ENCODE measurements around the gene SLC2A13. TPM values are rescaled to one million over a fixed set of nuclear protein-coding genes. Genes with fewer than 3 reads are reported as not detected.
A peak's percentile ranks its signal among the peaks of the same experiment; 100 is the strongest.
"Not testable (repeated sequence)": the region's sequence is repeated elsewhere in the genome, so short reads cannot be mapped to it uniquely, and the experiment has no call there.

SLC2A13 gene
- polyA plus RNA-seq, 3 donors from 2014 or later = 1.8 to 5.9 TPM; not detected in 1

GRCh38 chr12:39830852-39831520 is 274.9 kb downstream of the SLC2A13 start:
- H3K9me3 Mint-ChIP-seq = peaks cover 0 to 1% (median under 1%) of the 10 kb centered on the region in 6 donors
- no peak overlapping the region for H3K4me3 Mint-ChIP-seq

GRCh38 chr12:39830171-39830570 is 275.7 kb downstream of the SLC2A13 start:
- Mint-ChIP-seq H3K4me1 (no peaks in the 10 kb centered on the region), H3K9me3 (peaks cover 0 to 1% (median 0%) of the 10 kb centered on the region in 6 donors), H3K27ac (no peak overlapping the region), H3K27me3 (ENCODE audit: low read depth in 3 of 3) (no peaks in the 10 kb centered on the region), H3K36me3 (peaks cover 0 to 8% (median 5%) of the 10 kb centered on the region in 3 donors), H3K4me3 (no peak overlapping the region)
- DNase-seq = no peak

More at GRCh38 chr12:39830852-39831520, 274.9 kb downstream of the SLC2A13 start:
- Mint-ChIP-seq H3K36me3 (peaks cover 0 to 8% (median 5%) of the 10 kb centered on the region in 3 donors), H3K27me3 (ENCODE audit: low read depth in 3 of 3) (no peaks in the 10 kb centered on the region), H3K4me1 (no peaks in the 10 kb centered on the region), H3K27ac (no peak overlapping the region)
- DNase-seq = no peak

- Mint-ChIP-seq H3K27me3 (ENCODE audit: low read depth in 3 of 3) (no peaks in the 10 kb centered on the region), H3K27ac (no peak overlapping the region), H3K36me3 (peaks cover 5 to 23% (median 10%) of the 10 kb centered on the region in 3 donors), H3K4me1 (no peaks in the 10 kb centered on the region), H3K9me3 (peaks cover 0 to 1% (median 0%) of the 10 kb centered on the region in 6 donors), H3K4me3 (no peak overlapping the region)
- DNase-seq = no peak
These were observed 281.2 kb downstream of the SLC2A13 start for GRCh38 chr12:39824505-39825212.

- Mint-ChIP-seq H3K4me3 (no peak overlapping the region), H3K27me3 (ENCODE audit: low read depth in 3 of 3) (peaks cover 0 to 2% (median 0%) of the 10 kb centered on the region in 3 donors), H3K9me3 (peaks cover 0 to 8% (median 0%) of the 10 kb centered on the region in 6 donors), H3K4me1 (no peaks in the 10 kb centered on the region), H3K27ac (no peak overlapping the region), H3K36me3 (peaks cover 0 to 7% (median 5%) of the 10 kb centered on the region in 3 donors)
- no peak for DNase-seq
These were observed 289.2 kb downstream of the SLC2A13 start for GRCh38 chr12:39816671-39817185.

GRCh38 chr12:39815746-39816145 is 290.1 kb downstream of the SLC2A13 start:
- Mint-ChIP-seq H3K27ac (no peak overlapping the region), H3K36me3 (peaks cover 0 to 8% (median 5%) of the 10 kb centered on the region in 3 donors), H3K9me3 (peaks cover 0 to 8% (median 2%) of the 10 kb centered on the region in 6 donors), H3K4me3 (no peak overlapping the region), H3K27me3 (ENCODE audit: low read depth in 3 of 3) (peaks cover 0 to 2% (median 0%) of the 10 kb centered on the region in 3 donors), H3K4me1 (no peaks in the 10 kb centered on the region)
- no peak for DNase-seq

GRCh38 chr12:39814626-39815025 is 291.3 kb downstream of the SLC2A13 start:
- H3K27ac Mint-ChIP-seq = no peak overlapping the region
- H3K9me3 Mint-ChIP-seq = peaks cover 0 to 11% (median 5%) of the 10 kb centered on the region in 6 donors
- H3K36me3 Mint-ChIP-seq = peaks cover 0 to 10% (median 0%) of the 10 kb centered on the region in 3 donors
- no peaks in the 10 kb centered on the region for H3K4me1 Mint-ChIP-seq
- H3K27me3 Mint-ChIP-seq (ENCODE audit: low read depth in 3 of 3) = peaks cover 0 to 2% (median 0%) of the 10 kb centered on the region in 3 donors
- H3K4me3 Mint-ChIP-seq = no peak overlapping the region
- no peak for DNase-seq

- Mint-ChIP-seq H3K27me3 (ENCODE audit: low read depth in 3 of 3) (peaks cover 0 to 2% (median 0%) of the 10 kb centered on the region in 3 donors), H3K4me1 (no peaks in the 10 kb centered on the region), H3K27ac (no peak overlapping the region), H3K9me3 (peaks cover 0 to 11% (median 5%) of the 10 kb centered on the region in 6 donors), H3K4me3 (no peak overlapping the region), H3K36me3 (peaks cover 0 to 10% (median 0%) of the 10 kb centered on the region in 3 donors)
- DNase-seq = no peak
These were observed 292.1 kb downstream of the SLC2A13 start for GRCh38 chr12:39813776-39814175.

GRCh38 chr12:39812456-39812855 is 293.4 kb downstream of the SLC2A13 start:
- H3K9me3 Mint-ChIP-seq = peaks cover 0 to 11% (median 5%) of the 10 kb centered on the region in 6 donors
- not testable (repeated sequence) for DNase-seq; H3K4me1 Mint-ChIP-seq; H3K4me3 Mint-ChIP-seq; H3K36me3 Mint-ChIP-seq; H3K27ac Mint-ChIP-seq; H3K27me3 Mint-ChIP-seq (ENCODE audit: low read depth in 3 of 3)

GRCh38 chr12:39807043-39807442 is 298.8 kb downstream of the SLC2A13 start:
- no peak overlapping the region for H3K4me3 Mint-ChIP-seq
- no peak for DNase-seq
- peaks cover 7 to 11% of the 10 kb centered on the region in 2 donors for H3K4me1 Mint-ChIP-seq
- H3K9me3 Mint-ChIP-seq = peaks cover 0 to 6% (median 4%) of the 10 kb centered on the region in 6 donors
- H3K27me3 Mint-ChIP-seq (ENCODE audit: low read depth in 3 of 3) = peaks cover 0 to 6% (median 0%) of the 10 kb centered on the region in 3 donors
- H3K36me3 Mint-ChIP-seq = peaks cover 0 to 2% (median 0%) of the 10 kb centered on the region in 3 donors
- H3K27ac Mint-ChIP-seq = no peak overlapping the region

GRCh38 chr12:39805651-39806050 is 300.2 kb downstream of the SLC2A13 start:
- H3K9me3 Mint-ChIP-seq = peaks cover 0 to 4% (median 2%) of the 10 kb centered on the region in 6 donors
- H3K4me3 Mint-ChIP-seq = no peak overlapping the region
- DNase-seq = no peak
- peaks cover 0 to 7% (median 0%) of the 10 kb centered on the region in 3 donors for H3K27me3 Mint-ChIP-seq (ENCODE audit: low read depth in 3 of 3)
- peaks cover 7 to 11% of the 10 kb centered on the region in 2 donors for H3K4me1 Mint-ChIP-seq
- peaks cover 0 to under 1% (median 0%) of the 10 kb centered on the region in 3 donors for H3K36me3 Mint-ChIP-seq
- H3K27ac Mint-ChIP-seq = no peak overlapping the region

- peak overlapping the region in 4 of 6 donors; percentile 6 to 58 (median 48) for H3K27ac Mint-ChIP-seq
- no peak for DNase-seq
- peaks cover 0 to 7% (median 0%) of the 10 kb centered on the region in 3 donors for H3K27me3 Mint-ChIP-seq (ENCODE audit: low read depth in 3 of 3)
- H3K4me1 Mint-ChIP-seq = peaks cover 7 to 11% of the 10 kb centered on the region in 2 donors
- no peak overlapping the region for H3K4me3 Mint-ChIP-seq
- no peaks in the 10 kb centered on the region for H3K9me3 Mint-ChIP-seq
- H3K36me3 Mint-ChIP-seq = no peaks in the 10 kb centered on the region
These were observed 301.0 kb downstream of the SLC2A13 start for GRCh38 chr12:39804898-39805297.

- Mint-ChIP-seq H3K9me3 (no peaks in the 10 kb centered on the region), H3K36me3 (no peaks in the 10 kb centered on the region), H3K4me1 (peaks cover 7 to 11% of the 10 kb centered on the region in 2 donors), H3K27me3 (ENCODE audit: low read depth in 3 of 3) (peaks cover 0 to 7% (median 0%) of the 10 kb centered on the region in 3 donors), H3K4me3 (no peak overlapping the region), H3K27ac (peak overlapping the region in 1 of 6 donors; percentile 58)
- no peak for DNase-seq
These were observed 301.4 kb downstream of the SLC2A13 start for GRCh38 chr12:39804479-39804878.

- no peaks in the 10 kb centered on the region for H3K9me3 Mint-ChIP-seq
- H3K4me3 Mint-ChIP-seq = no peak overlapping the region
- peaks cover 0 to 7% (median 0%) of the 10 kb centered on the region in 3 donors for H3K27me3 Mint-ChIP-seq (ENCODE audit: low read depth in 3 of 3)
- no peak overlapping the region for H3K27ac Mint-ChIP-seq
- DNase-seq = no peak
- H3K36me3 Mint-ChIP-seq = peaks cover 0 to 2% (median 0%) of the 10 kb centered on the region in 3 donors
- peaks cover 7 to 11% of the 10 kb centered on the region in 2 donors for H3K4me1 Mint-ChIP-seq
These were observed 302.7 kb downstream of the SLC2A13 start for GRCh38 chr12:39803151-39803550.

- H3K4me1 Mint-ChIP-seq = no peaks in the 10 kb centered on the region
- no peaks in the 10 kb centered on the region for H3K9me3 Mint-ChIP-seq
- no peak for DNase-seq
- H3K36me3 Mint-ChIP-seq = peaks cover 0 to 5% (median 0%) of the 10 kb centered on the region in 3 donors
- H3K27ac Mint-ChIP-seq = no peak overlapping the region
- no peak overlapping the region for H3K4me3 Mint-ChIP-seq
- H3K27me3 Mint-ChIP-seq (ENCODE audit: low read depth in 3 of 3) = peaks cover 0 to 3% (median 2%) of the 10 kb centered on the region in 3 donors
These were observed 306.9 kb downstream of the SLC2A13 start for GRCh38 chr12:39798977-39799376.

All from immature natural killer cell (primary cell).